SK-N-SH (cell line): ENCODE data around the gene SLC26A1. TPM values are rescaled to one million over a fixed set of nuclear protein-coding genes. Genes with fewer than 3 reads are reported as not detected.

ENCODE experiments used
- CTCF ChIA-PET: fragments of 300-600, 350-600 bp; formaldehyde crosslinking; extraction: SDS; loops from one replicate; lab custom pipeline; 2021; lab: Yijun Ruan, JAX
- POLR2A ChIA-PET: fragments of 350-600 bp; sonication (Branson Sonifier 250); formaldehyde crosslinking; extraction: SDS; loops from one replicate; lab custom pipeline; 2020; ENCODE audit warnings: antibody characterized with exemption, inconsistent platforms; lab: Yijun Ruan, JAX
- DNase-seq: peaks from one replicate; pipeline ENCODE4 v3.0.0; 2012
- H2AFZ ChIP-seq: fragments of 200-600 bp; sonication (generic); 2 replicates; pipeline ENCODE4 v1.8.1; 2016; ENCODE audit warnings: antibody characterized with exemption, mild to moderate bottlenecking, low read depth
- H3F3A ChIP-seq: fragments of 200-600 bp; sonication (generic); replicated peaks from 2 replicates; pipeline ENCODE3; 2016; ENCODE audit warnings: antibody characterized with exemption, mild to moderate bottlenecking; ENCODE audit not compliant: insufficient read depth
- H3K27ac ChIP-seq, 2 experiments: fragments of 200-500 bp in 1 of 2; fragments of 200-600 bp in 1 of 2; sonication (Bioruptor generic) in 1 of 2; sonication (generic), shearing (Covaris generic) in 1 of 2; 2 replicates each; pipeline versions ENCODE4 v1.5.1 to v1.6.1; 2014 to 2016; ENCODE audit warnings: low read depth in 2 of 2, inconsistent platforms in 1 of 2, low read length in 1 of 2, mild to moderate bottlenecking in 1 of 2, mixed read lengths in 1 of 2
- H3K27me3 ChIP-seq: fragments of 200-600 bp; sonication (generic), shearing (Covaris generic); 2 replicates; pipeline ENCODE4 v1.6.1; 2016; ENCODE audit warnings: mixed run types; ENCODE audit not compliant: insufficient read depth
- H3K36me3 ChIP-seq, 2 experiments: fragments of 200-500 bp in 1 of 2; fragments of 200-600 bp in 1 of 2; sonication (Bioruptor generic) in 1 of 2; sonication (generic) in 1 of 2; replicated peaks in 1 of 2; 2 replicates each; pipeline versions ENCODE3 to v1.5.1; 2014 to 2016; ENCODE audit warnings: low read length in 1 of 2, mild to moderate bottlenecking in 1 of 2; ENCODE audit not compliant: insufficient read depth in 2 of 2, control insufficient read depth in 1 of 2
- H3K4me1 ChIP-seq, 2 experiments: fragments of 200-500 bp in 1 of 2; fragments of 200-600 bp in 1 of 2; sonication (Bioruptor generic) in 1 of 2; sonication (generic), shearing (Covaris generic) in 1 of 2; 2 replicates each; pipeline versions ENCODE4 v1.5.1 to v1.6.1; 2014 to 2016; ENCODE audit warnings: low read depth in 1 of 2, low read length in 1 of 2, mixed run types in 1 of 2; ENCODE audit not compliant: insufficient read depth in 2 of 2, control insufficient read depth in 1 of 2
- H3K4me2 ChIP-seq: fragments of 200-600 bp; sonication (generic), shearing (Covaris generic); 2 replicates; pipeline ENCODE4 v1.6.1; 2017; ENCODE audit warnings: mixed run types
- H3K4me3 ChIP-seq, 2 experiments: fragments of 200-500 bp in 1 of 2; fragments of 200-600 bp in 1 of 2; sonication (Bioruptor generic) in 1 of 2; sonication (generic), shearing (Covaris generic) in 1 of 2; 2 replicates each; pipeline versions ENCODE4 v1.5.1 to v1.8.1; 2014 to 2016; ENCODE audit warnings: low read depth in 2 of 2, inconsistent platforms in 1 of 2, low read length in 1 of 2, mild to moderate bottlenecking in 1 of 2, mixed read lengths in 1 of 2, moderate library complexity in 1 of 2
- H3K79me2 ChIP-seq: fragments of 200-600 bp; sonication (generic); 2 replicates; pipeline ENCODE4 v1.8.1; 2017; ENCODE audit warnings: mild to moderate bottlenecking; ENCODE audit not compliant: insufficient read depth
- H3K9ac ChIP-seq: fragments of 200-600 bp; sonication (generic); 2 replicates; pipeline ENCODE4 v1.6.1; 2017; ENCODE audit warnings: mixed run types
- H3K9me2 ChIP-seq: fragments of 200-600 bp; sonication (generic); 2 replicates; pipeline ENCODE4 v1.6.1; 2017; ENCODE audit warnings: mixed run types
- H3K9me3 ChIP-seq: fragments of 200-600 bp; sonication (generic); 2 replicates; pipeline ENCODE4 v1.6.1; 2017; ENCODE audit warnings: mixed run types, mild to moderate bottlenecking, moderate library complexity
- H4K20me1 ChIP-seq: fragments of 200-600 bp; sonication (generic); 2 replicates; pipeline ENCODE4 v1.6.1; 2017; ENCODE audit warnings: mild to moderate bottlenecking, mixed run types; ENCODE audit not compliant: insufficient read depth
- EZH2phosphoT487 ChIP-seq: fragments of 200-600 bp; sonication (generic); IDR thresholded peaks from 2 replicates; pipeline ENCODE4 v1.6.1; 2017; ENCODE audit warnings: low read depth, mixed run types, mild to moderate bottlenecking, antibody characterized with exemption, moderate library complexity, borderline replicate concordance
- FOSL2 ChIP-seq: IDR thresholded peaks from 2 replicates; pipeline ENCODE4 v1.4.0; 2012; ENCODE audit warnings: low read depth, mild to moderate bottlenecking, moderate library complexity, borderline replicate concordance
- FOXJ3 ChIP-seq: sonication (generic); formaldehyde crosslinking; IDR thresholded peaks from 2 replicates; pipeline ENCODE4 v1.5.1; 2020; ENCODE audit warnings: mild to moderate bottlenecking, missing genetic modification reagents
- FOXM1 ChIP-seq: IDR thresholded peaks from 2 replicates; pipeline ENCODE4 v1.4.0; 2012; ENCODE audit warnings: low read depth, mild to moderate bottlenecking
- GABPA ChIP-seq: IDR thresholded peaks from 2 replicates; pipeline ENCODE4 v1.4.0; 2012; ENCODE audit warnings: low read depth, mild to moderate bottlenecking
- MAX ChIP-seq: IDR thresholded peaks from 2 replicates; pipeline ENCODE4 v1.4.0; 2012; ENCODE audit warnings: low read depth
- MEF2A ChIP-seq: IDR thresholded peaks from 2 replicates; pipeline ENCODE4 v1.4.0; 2012; ENCODE audit warnings: low read depth, borderline replicate concordance
- MXI1 ChIP-seq: IDR thresholded peaks from 2 replicates; pipeline ENCODE4 v1.6.1; 2012; ENCODE audit warnings: mild to moderate bottlenecking, low read depth, low read length, improper control_type of control experiment
- NFIC ChIP-seq: IDR thresholded peaks from 2 replicates; pipeline ENCODE4 v1.4.0; 2012; ENCODE audit warnings: borderline replicate concordance
- PBX3 ChIP-seq: IDR thresholded peaks from 2 replicates; pipeline ENCODE4; 2012
- RCOR1 ChIP-seq: fragments of 150-350 bp; IDR thresholded peaks from 2 replicates; pipeline ENCODE4 v1.6.1; 2017; ENCODE audit warnings: antibody characterized with exemption, low read length
- REST ChIP-seq: IDR thresholded peaks from 2 replicates; pipeline ENCODE4 v1.6.1; 2012; ENCODE audit warnings: mild to moderate bottlenecking, low read depth, low read length, moderate library complexity
- RXRA ChIP-seq: IDR thresholded peaks from 2 replicates; pipeline ENCODE4 v1.4.0; 2012; ENCODE audit warnings: low read depth, mild to moderate bottlenecking, borderline replicate concordance
- SMC3 ChIP-seq: IDR thresholded peaks from 2 replicates; pipeline ENCODE4 v1.6.1; 2012; ENCODE audit warnings: low read depth, low read length, improper control_type of control experiment
- TAF1 ChIP-seq: IDR thresholded peaks from 2 replicates; pipeline ENCODE4 v1.6.1; 2012; ENCODE audit warnings: low read depth, mild to moderate bottlenecking, low read length, moderate library complexity, borderline replicate concordance
- TCF12 ChIP-seq: IDR thresholded peaks from 2 replicates; pipeline ENCODE4 v1.4.0; 2012
- USF1 ChIP-seq: IDR thresholded peaks from 2 replicates; pipeline ENCODE4 v1.4.0; 2012; ENCODE audit warnings: low read depth, borderline replicate concordance
- YY1 ChIP-seq: IDR thresholded peaks from 2 replicates; pipeline ENCODE4 v1.4.0; 2012; ENCODE audit warnings: low read depth, mild to moderate bottlenecking
- WGBS: methylation state at CpG from one replicate; pipeline ENCODE4 v1.1.6; 2017; ENCODE audit warnings: low lambda C conversion rate; 5-methylcytosine and 5-hydroxymethylcytosine counted together
- polyA plus RNA-seq, 3 experiments: library from polyadenylated mRNA; depleted of rRNA; stranded (reverse); fragments of >200 nt; gene quantifications; 2 replicates each; pipeline ENCODE4 v1.2.3, GENCODE V29; 2012
- TF ChIP-seq, protein P1 (sequence below): fragments of 150-350 bp; IDR thresholded peaks from 2 replicates; pipeline ENCODE4 v1.6.1; 2017; ENCODE audit warnings: antibody characterized with exemption, low read length, low read depth, borderline replicate concordance
- TF ChIP-seq, protein P2 (sequence below): fragments of 200-600 bp; sonication (generic); IDR thresholded peaks from 2 replicates; pipeline ENCODE4 v1.6.1; 2017; ENCODE audit warnings: antibody characterized with exemption, mild to moderate bottlenecking, moderate library complexity

SLC26A1 gene
- polyA plus RNA-seq, 1 of the 3 experiments (the other 2 are of a cell fraction): 0.05 TPM

DNA sequence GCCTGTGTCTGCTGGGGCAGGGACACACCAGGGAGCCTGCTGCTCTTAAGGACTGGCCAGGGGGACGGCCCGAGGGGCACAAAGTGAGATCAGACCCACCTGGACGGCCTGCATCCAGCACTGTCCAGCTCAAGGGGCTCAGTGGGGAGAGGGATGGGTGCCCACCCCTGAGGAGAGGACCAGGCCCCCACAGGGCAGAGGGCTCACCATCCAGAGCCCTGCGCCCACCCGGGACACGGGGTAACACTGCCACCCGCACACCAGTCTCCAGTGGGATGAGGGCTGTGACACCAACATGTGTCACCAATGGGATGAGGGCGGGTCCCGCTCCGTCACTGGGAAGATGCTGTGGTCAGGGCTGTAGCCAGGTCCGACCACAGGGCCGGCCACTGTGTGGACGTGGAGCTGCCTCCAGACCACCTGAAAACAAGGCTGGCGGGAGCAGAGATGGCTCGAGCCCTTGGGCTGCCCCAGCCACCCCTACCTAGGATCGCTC, 33.0 kb downstream of the SLC26A1 start:
- H3K9me3 ChIP-seq: no peaks in the 10 kb centered on the region
- TF ChIP-seq YY1 (no peak), TCF12 (no peak), MEF2A (no peak), USF1 (no peak), MXI1 (no peak), REST (no peak), NFIC (no peak), GABPA (no peak), RXRA (no peak), FOXM1 (no peak), FOXJ3 (no peak), MAX (no peak), RCOR1 (no peak), EZH2phosphoT487 (no peak), SMC3 (no peak), PBX3 (no peak), TAF1 (no peak), FOSL2 (no peak)
- TF ChIP-seq, protein P1, sequence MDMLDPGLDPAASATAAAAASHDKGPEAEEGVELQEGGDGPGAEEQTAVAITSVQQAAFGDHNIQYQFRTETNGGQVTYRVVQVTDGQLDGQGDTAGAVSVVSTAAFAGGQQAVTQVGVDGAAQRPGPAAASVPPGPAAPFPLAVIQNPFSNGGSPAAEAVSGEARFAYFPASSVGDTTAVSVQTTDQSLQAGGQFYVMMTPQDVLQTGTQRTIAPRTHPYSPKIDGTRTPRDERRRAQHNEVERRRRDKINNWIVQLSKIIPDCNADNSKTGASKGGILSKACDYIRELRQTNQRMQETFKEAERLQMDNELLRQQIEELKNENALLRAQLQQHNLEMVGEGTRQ: no peak
- TF ChIP-seq, protein P2, sequence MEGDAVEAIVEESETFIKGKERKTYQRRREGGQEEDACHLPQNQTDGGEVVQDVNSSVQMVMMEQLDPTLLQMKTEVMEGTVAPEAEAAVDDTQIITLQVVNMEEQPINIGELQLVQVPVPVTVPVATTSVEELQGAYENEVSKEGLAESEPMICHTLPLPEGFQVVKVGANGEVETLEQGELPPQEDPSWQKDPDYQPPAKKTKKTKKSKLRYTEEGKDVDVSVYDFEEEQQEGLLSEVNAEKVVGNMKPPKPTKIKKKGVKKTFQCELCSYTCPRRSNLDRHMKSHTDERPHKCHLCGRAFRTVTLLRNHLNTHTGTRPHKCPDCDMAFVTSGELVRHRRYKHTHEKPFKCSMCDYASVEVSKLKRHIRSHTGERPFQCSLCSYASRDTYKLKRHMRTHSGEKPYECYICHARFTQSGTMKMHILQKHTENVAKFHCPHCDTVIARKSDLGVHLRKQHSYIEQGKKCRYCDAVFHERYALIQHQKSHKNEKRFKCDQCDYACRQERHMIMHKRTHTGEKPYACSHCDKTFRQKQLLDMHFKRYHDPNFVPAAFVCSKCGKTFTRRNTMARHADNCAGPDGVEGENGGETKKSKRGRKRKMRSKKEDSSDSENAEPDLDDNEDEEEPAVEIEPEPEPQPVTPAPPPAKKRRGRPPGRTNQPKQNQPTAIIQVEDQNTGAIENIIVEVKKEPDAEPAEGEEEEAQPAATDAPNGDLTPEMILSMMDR: no peak
- H3K4me3 ChIP-seq: no peak overlapping the region
- H3K4me2 ChIP-seq: no peak overlapping the region
- no peaks in the 10 kb centered on the region for H3F3A ChIP-seq
- no peaks in the 10 kb centered on the region for H3K79me2 ChIP-seq
- DNase-seq: peak; percentile 31
- H3K9ac ChIP-seq: no peak overlapping the region
- H3K27me3 ChIP-seq: no peaks in the 10 kb centered on the region
- H3K4me1 ChIP-seq: no peaks in the 10 kb centered on the region
- POLR2A ChIA-PET: no interaction called here
- H4K20me1 ChIP-seq: no peaks in the 10 kb centered on the region
- no peak overlapping the region for H2AFZ ChIP-seq
- no peak overlapping the region for H3K27ac ChIP-seq
- CTCF ChIA-PET: no interaction called here
- WGBS: 100% methylated on average over 2 of the region's 16 CpGs
- H3K9me2 ChIP-seq: no peaks in the 10 kb centered on the region
- peaks cover 0 to 53% of the 10 kb centered on the region in 2 experiments for H3K36me3 ChIP-seq
